SK-N-MC (cell line): Measurements from ENCODE around the gene F9.

Source experiments
- EZH2 ChIP-seq: fragments of 200-600 bp; sonication (generic); IDR thresholded peaks from one replicate; pipeline ENCODE4 v1.6.1; 2017; ENCODE audit warnings: antibody characterized with exemption
- FOXP2 ChIP-seq: optimal IDR thresholded peaks from 2 replicates; pipeline ENCODE3; 2011; ENCODE audit warnings: mild to moderate bottlenecking, moderate library complexity; ENCODE audit not compliant: insufficient read depth; ENCODE audit errors: extremely low read length, control extremely low read depth
- POLR2AphosphoS5 ChIP-seq: IDR thresholded peaks from 2 replicates; pipeline ENCODE4 v1.6.1; 2012; ENCODE audit warnings: mild to moderate bottlenecking, low read depth, low read length, borderline replicate concordance

DNA sequence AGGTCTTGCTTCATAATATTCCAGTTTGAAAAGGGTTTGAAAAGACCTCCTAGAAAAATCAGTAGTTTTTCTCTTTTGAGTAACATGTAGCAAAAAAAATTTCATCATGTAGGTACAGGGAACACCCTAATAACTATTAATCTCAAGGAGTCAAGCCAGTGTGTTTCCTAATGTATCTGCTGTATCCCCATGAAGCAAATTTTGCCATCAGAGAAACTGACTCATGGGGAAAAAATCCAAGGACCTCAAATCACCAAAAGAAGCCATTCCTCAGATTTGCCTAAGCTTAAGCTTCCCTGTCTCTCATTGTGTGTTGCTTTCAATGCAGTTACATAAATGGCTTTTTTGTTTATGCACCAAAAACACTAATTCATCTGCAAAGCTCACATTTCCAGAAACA, 29.7 kb downstream of the F9 start:
- TF ChIP-seq EZH2: no peak
- no peak for TF ChIP-seq POLR2AphosphoS5
- TF ChIP-seq FOXP2: no peak
